H1 (cell line): ENCODE data around the gene DECR2. TPM values are rescaled to one million over a fixed set of nuclear protein-coding genes. Genes with fewer than 3 reads are reported as not detected.
"Not testable (repeated sequence)": the region's sequence is repeated elsewhere in the genome, so short reads cannot be mapped to it uniquely, and the experiment has no call there.

Experiments
- CTCF ChIA-PET: fragments of 300-600 bp; sonication (Branson Sonifier 250); formaldehyde crosslinking; loops from one replicate; lab custom pipeline; 2021; ENCODE audit not compliant: partially characterized antibody; lab: Charles Lee
- POLR2A ChIA-PET: fragments of 300-600 bp; sonication (Branson Sonifier 250); formaldehyde crosslinking; loops from one replicate; lab custom pipeline; 2021; ENCODE audit warnings: inconsistent platforms; ENCODE audit not compliant: partially characterized antibody; lab: Charles Lee
- DNase-seq, 2 experiments: peaks; one replicate each; pipeline versions ENCODE4 v3.0.0 to v3.0.0-alpha.2; 2010 to 2022; ENCODE audit warnings: low spot score in 2 of 2, low read depth in 1 of 2, mixed read lengths in 1 of 2
- FAIRE-seq: peaks from 2 replicates; lab custom pipeline; 2011; peaks lifted over from hg19 to GRCh38; lab: Jason Lieb, UNC
- H2AFZ ChIP-seq: 2 replicates; pipeline ENCODE4 v1.8.1; 2012; ENCODE audit warnings: low read length, inconsistent platforms
- H2AK5ac ChIP-seq: 2 replicates; pipeline ENCODE4 v1.6.1; 2013; ENCODE audit warnings: low read depth, low read length
- H2BK120ac ChIP-seq: replicated peaks from 2 replicates; pipeline ENCODE3; 2013; ENCODE audit warnings: low read depth, low read length, inconsistent platforms
- H2BK12ac ChIP-seq: 2 replicates; pipeline ENCODE4 v1.6.1; 2013; ENCODE audit warnings: low read depth, low read length
- H2BK15ac ChIP-seq: 2 replicates; pipeline ENCODE4 v1.6.1; 2013; ENCODE audit warnings: low read length
- H2BK20ac ChIP-seq: 2 replicates; pipeline ENCODE4 v1.6.1; 2013; ENCODE audit warnings: low read length
- H2BK5ac ChIP-seq: 2 replicates; pipeline ENCODE4 v1.6.1; 2013; ENCODE audit warnings: low read depth, low read length
- H3K14ac ChIP-seq: 2 replicates; pipeline ENCODE4 v1.6.1; 2013; ENCODE audit warnings: inconsistent platforms; ENCODE audit not compliant: insufficient read length
- H3K18ac ChIP-seq: 2 replicates; pipeline ENCODE4 v1.6.1; 2013; ENCODE audit warnings: low read length; ENCODE audit errors: extremely low read depth
- H3K23ac ChIP-seq: 2 replicates; pipeline ENCODE4 v1.6.1; 2013; ENCODE audit warnings: inconsistent platforms; ENCODE audit not compliant: insufficient read length
- H3K23me2 ChIP-seq: 2 replicates; pipeline ENCODE4 v1.6.1; 2013; ENCODE audit warnings: low read depth, low read length
- H3K27ac ChIP-seq: 2 replicates; pipeline ENCODE4 v1.6.1; 2011; ENCODE audit warnings: low read depth, low read length, inconsistent platforms
- H3K27me3 ChIP-seq, 4 experiments: replicated peaks in 1 of 4; 1 replicate in 1 of 4; 2 replicates in 3 of 4; pipeline versions ENCODE4 v1.6.1 to v1.8.1; 2011 to 2013; ENCODE audit warnings: low read length in 3 of 4, mild to moderate bottlenecking in 3 of 4, inconsistent platforms in 2 of 4, mixed read lengths in 2 of 4, moderate library complexity in 1 of 4; ENCODE audit not compliant: control insufficient read depth in 3 of 4, insufficient read depth in 3 of 4; ENCODE audit errors: extremely low read depth in 1 of 4
- H3K36me3 ChIP-seq, 4 experiments: 2 replicates each; pipeline versions ENCODE4 v1.6.1 to v1.8.1; 2011 to 2013; ENCODE audit warnings: mild to moderate bottlenecking in 4 of 4, low read length in 3 of 4, moderate library complexity in 2 of 4, control low read depth in 1 of 4, inconsistent platforms in 1 of 4; ENCODE audit not compliant: insufficient read depth in 4 of 4, control insufficient read depth in 2 of 4
- H3K4ac ChIP-seq: replicated peaks from 2 replicates; pipeline ENCODE3; 2013; ENCODE audit warnings: low read length, low read depth, mixed read lengths, inconsistent platforms; ENCODE audit not compliant: insufficient read length
- H3K4me1 ChIP-seq, 4 experiments: replicated peaks in 1 of 4; 1 replicate in 1 of 4; 2 replicates in 3 of 4; pipeline versions ENCODE4 v1.6.1 to v1.8.1; 2011 to 2013; ENCODE audit warnings: low read length in 3 of 4, inconsistent platforms in 2 of 4, mixed read lengths in 1 of 4; ENCODE audit not compliant: insufficient read depth in 4 of 4, control insufficient read depth in 3 of 4
- H3K4me2 ChIP-seq, 2 experiments: 2 replicates each; pipeline versions ENCODE4 v1.6.1 to v1.8.1; 2011 to 2013; ENCODE audit warnings: low read depth in 2 of 2, low read length in 2 of 2, control low read depth in 1 of 2, inconsistent platforms in 1 of 2, mild to moderate bottlenecking in 1 of 2; ENCODE audit not compliant: insufficient read depth in 1 of 2
- H3K4me3 ChIP-seq, 4 experiments: fragments of 200-600, 300-600 bp in 1 of 4; sonication (generic), shearing (Covaris generic), sonication (Bioruptor Twin) in 1 of 4; 2 replicates each; pipeline versions ENCODE4 v1.5.1 to v1.8.1; 2011 to 2016; ENCODE audit warnings: low read length in 4 of 4, low read depth in 3 of 4, control low read depth in 2 of 4, inconsistent platforms in 2 of 4, mild to moderate bottlenecking in 2 of 4, mixed read lengths in 1 of 4, moderate library complexity in 1 of 4; ENCODE audit not compliant: insufficient read depth in 2 of 4; ENCODE audit errors: extremely low read depth in 1 of 4
- H3K56ac ChIP-seq: replicated peaks from 2 replicates; pipeline ENCODE3; 2013; ENCODE audit warnings: low read depth, mild to moderate bottlenecking, mixed read lengths, low read length, inconsistent platforms; ENCODE audit not compliant: insufficient read length
- H3K79me1 ChIP-seq: 2 replicates; pipeline ENCODE4 v1.6.1; 2013; ENCODE audit warnings: low read depth, low read length, control low read depth
- H3K79me2 ChIP-seq, 2 experiments: 2 replicates each; pipeline versions ENCODE4 v1.6.1 to v1.8.1; 2012 to 2013; ENCODE audit warnings: low read length in 2 of 2, mild to moderate bottlenecking in 2 of 2, inconsistent platforms in 1 of 2; ENCODE audit not compliant: insufficient read depth in 2 of 2, control insufficient read depth in 1 of 2
- H3K9ac ChIP-seq, 4 experiments: replicated peaks in 1 of 4; 1 replicate in 1 of 4; 2 replicates in 3 of 4; pipeline versions ENCODE4 v1.6.1 to v1.8.1; 2011 to 2013; ENCODE audit warnings: low read depth in 3 of 4, low read length in 3 of 4, control low read depth in 2 of 4, mild to moderate bottlenecking in 2 of 4, moderate library complexity in 2 of 4, inconsistent platforms in 1 of 4; ENCODE audit errors: extremely low read depth in 1 of 4
- H3K9me3 ChIP-seq, 2 experiments: 2 replicates each; pipeline versions ENCODE4 v1.6.1 to v1.8.1; 2012 to 2013; ENCODE audit warnings: mild to moderate bottlenecking in 2 of 2, moderate library complexity in 2 of 2, control low read depth in 1 of 2, inconsistent platforms in 1 of 2, low read depth in 1 of 2, low read length in 1 of 2, mixed read lengths in 1 of 2; ENCODE audit not compliant: insufficient read depth in 2 of 2
- H4K20me1 ChIP-seq, 2 experiments: replicated peaks in 1 of 2; 2 replicates each; pipeline versions ENCODE3 to v1.8.1; 2011 to 2013; ENCODE audit warnings: inconsistent platforms in 2 of 2, low read length in 2 of 2, mild to moderate bottlenecking in 1 of 2; ENCODE audit not compliant: insufficient read depth in 2 of 2, control insufficient read depth in 1 of 2
- H4K5ac ChIP-seq: 2 replicates; pipeline ENCODE4 v1.6.1; 2013; ENCODE audit warnings: low read length, low read depth, mixed read lengths, inconsistent platforms; ENCODE audit not compliant: insufficient read length
- H4K8ac ChIP-seq: 2 replicates; pipeline ENCODE4 v1.8.0; 2013; ENCODE audit warnings: mild to moderate bottlenecking, moderate library complexity, low read length, inconsistent platforms; ENCODE audit not compliant: insufficient read depth; ENCODE audit errors: extremely low read depth
- H4K91ac ChIP-seq: replicated peaks from 2 replicates; pipeline ENCODE3; 2013; ENCODE audit warnings: low read length, mixed read lengths, inconsistent platforms; ENCODE audit not compliant: insufficient read length
- WGBS, 2 experiments: shearing (Covaris generic) in 1 of 2; methylation state at CpG; one replicate each; pipeline versions ENCODE4 v1.1.6 to v1.1.7; 2013 to 2015; ENCODE audit warnings: low lambda C conversion rate in 2 of 2, mixed read lengths in 2 of 2, inconsistent platforms in 1 of 2, low coverage in 1 of 2, missing lambda C conversion rate in 1 of 2; ENCODE audit not compliant: insufficient replicate concordance in 2 of 2, insufficient coverage in 1 of 2, insufficient read length in 1 of 2; ENCODE audit errors: extremely low coverage in 1 of 2, missing lambda C conversion rate in 1 of 2; 5-methylcytosine and 5-hydroxymethylcytosine counted together
- polyA plus RNA-seq, 7 experiments: library from polyadenylated mRNA; depleted of rRNA in 3 of 7; stranded (reverse) in 5 of 7; unstranded in 2 of 7; fragments of >200 nt in 5 of 7; fragments of 200-250 nt in 2 of 7; gene quantifications; 1 replicate in 5 of 7; 2 replicates in 1 of 7; 4 replicates in 1 of 7; pipeline versions ENCODE4 v1.2.1 to v1.2.3, GENCODE V29; 2011 to 2013; ENCODE audit warnings: missing spikeins in 2 of 7, mixed read lengths in 2 of 7
- total RNA-seq: library from RNA; stranded (reverse); fragmentation: NEBNext Ultra II Directional; extraction: Animal tissue kit (Norgen Biotek cat#: 25700); gene quantifications from 2 replicates; pipeline ENCODE4 v1.2.1, GENCODE V29; 2021

The DECR2 gene
- total and polyA plus RNA-seq, 2 of the 8 experiments (the other 6 are each of a cell fraction or from before 2014, with no cell fraction given) = 28.2 to 39.9 TPM

- H3K18ac ChIP-seq, H3K4me1 ChIP-seq, H3K4me2 ChIP-seq, H2BK20ac ChIP-seq, H4K8ac ChIP-seq, H3K9ac ChIP-seq, DNase-seq, H2BK15ac ChIP-seq, H2BK5ac ChIP-seq, H3K27me3 ChIP-seq, H3K27ac ChIP-seq, H2BK120ac ChIP-seq, H2AFZ ChIP-seq, H3K79me2 ChIP-seq, H4K20me1 ChIP-seq, H3K9me3 ChIP-seq, H4K5ac ChIP-seq, H2BK12ac ChIP-seq, H3K4me3 ChIP-seq, H3K14ac ChIP-seq, H2AK5ac ChIP-seq, H3K79me1 ChIP-seq, H4K91ac ChIP-seq, H3K4ac ChIP-seq, H3K36me3 ChIP-seq, H3K23me2 ChIP-seq, FAIRE-seq, H3K56ac ChIP-seq, H3K23ac ChIP-seq: not testable (repeated sequence)
- ChIA-PET CTCF (interaction anchor here (0.6 to 2.7 kb wide), 2 partner anchors 10 to 31 kb away, joined by 3 to 9 read pairs; partner anchors contain the start of gene RAB11FIP3), POLR2A (interaction anchor here (0.7 to 3.9 kb wide), 2 partner anchors 10 to 13 kb away, joined by 3 to 13 read pairs; partner anchors contain the start of gene DECR2)
- WGBS, 2 experiments = 92% methylated on average over 3 of the region's 3 CpGs; no CpG with 5 or more reads in 1 of the 2 experiments
Observed at GRCh38 chr16:415170-415498, 13.4 kb downstream of the DECR2 start.

GRCh38 chr16:422179-422578 lies 20.5 kb downstream of the DECR2 start:
- H2BK120ac ChIP-seq, H3K9me3 ChIP-seq, H3K36me3 ChIP-seq, H3K4me3 ChIP-seq, H3K79me2 ChIP-seq, H2BK20ac ChIP-seq, H4K20me1 ChIP-seq, H3K18ac ChIP-seq, H2BK12ac ChIP-seq, H4K8ac ChIP-seq, DNase-seq, FAIRE-seq, H4K91ac ChIP-seq, H4K5ac ChIP-seq, H3K27ac ChIP-seq, H3K9ac ChIP-seq, H3K14ac ChIP-seq, H3K4ac ChIP-seq, H3K56ac ChIP-seq, H3K79me1 ChIP-seq, H2AK5ac ChIP-seq, H2BK15ac ChIP-seq, H3K4me2 ChIP-seq, H2BK5ac ChIP-seq, H2AFZ ChIP-seq, H3K23ac ChIP-seq: not testable (repeated sequence)
- POLR2A ChIA-PET = interaction anchor here (0.8 to 1.2 kb wide), 3 partner anchors 8 to 38 kb away, joined by 3 read pairs; no protein-coding TSS in a partner anchor
- Histone ChIP-seq H3K27me3 (peaks cover 11 to 31% (median 23%) of the 10 kb centered on the region in 4 experiments), H3K23me2 (peaks cover 13% of the 10 kb centered on the region; the same call in 1 of the 2 replicates), H3K4me1 (peaks cover 0 to 13% (median 5%) of the 10 kb centered on the region in 4 experiments; a peak in 4 of 7 replicates)
- CTCF ChIA-PET = interaction anchor here (0.6 to 2.1 kb wide), 6 partner anchors 27 to 159 kb away, joined by 3 to 12 read pairs (median 4); no protein-coding TSS in a partner anchor
- 92% methylated on average over 9 of the region's 13 CpGs; no CpG with 5 or more reads in 1 of the 2 experiments for WGBS, 2 experiments
